PFSK-1 (cell line): Measurements from ENCODE around the gene PAGE4.

Source experiments
- POLR2AphosphoS5 ChIP-seq: IDR thresholded peaks from 2 replicates; pipeline ENCODE4 v1.6.1; 2012; ENCODE audit warnings: low read depth, mild to moderate bottlenecking, control low read depth, low read length, moderate library complexity
- TAF1 ChIP-seq: IDR thresholded peaks from 2 replicates; pipeline ENCODE4 v1.6.1; 2012; ENCODE audit warnings: low read length, control low read depth, borderline replicate concordance; ENCODE audit not compliant: insufficient read depth

- TF ChIP-seq TAF1 (no peak), POLR2AphosphoS5 (no peak)
Observed at GRCh38 chrX:49844611-49845010, 15.5 kb downstream of the PAGE4 start.
